Peyer's patch (tissue), 4 donors: ENCODE measurements around the gene PLA2G6. TPM values are rescaled to one million over a fixed set of nuclear protein-coding genes. Genes with fewer than 3 reads are reported as not detected.

Experiments used
- DNase-seq, 3 donors: peaks; one replicate each; pipeline ENCODE4 v3.0.0-alpha.2; 2017 to 2019
- H3K27ac ChIP-seq, 4 donors: fragments of 200-600 bp; sonication (generic); one replicate each; pipeline ENCODE4 v1.5.1; 2016 to 2019
- H3K27me3 ChIP-seq, 2 donors: fragments of 200-600 bp; sonication (generic); one replicate each; pipeline ENCODE4 v1.5.1; 2019
- H3K36me3 ChIP-seq, 3 donors: fragments of 200-600 bp; sonication (generic); one replicate each; pipeline ENCODE4 v1.5.1; 2016 to 2019
- H3K4me1 ChIP-seq, 4 donors: fragments of 200-600 bp; sonication (generic); one replicate each; pipeline ENCODE4 v1.5.1; 2016 to 2019
- H3K4me3 ChIP-seq, 4 donors: fragments of 200-600 bp; sonication (generic); 1 replicate in 3 of 4; 2 replicates in 1 of 4; pipeline ENCODE4 v1.5.1; 2016 to 2019; ENCODE audit warnings: mild to moderate bottlenecking in 1 of 4
- H3K9me3 ChIP-seq, 4 donors: fragments of 200-600 bp; sonication (generic); one replicate each; pipeline ENCODE4 v1.5.1; 2016 to 2019; ENCODE audit warnings: mild to moderate bottlenecking in 1 of 4
- CTCF ChIP-seq, 6 experiments: fragments of 450-650 bp in 4 of 6; fragments of 200-600 bp in 2 of 6; sonication (generic) in 1 of 6; IDR thresholded peaks; one replicate each; pipeline ENCODE4 v1.5.1; 2017 to 2019; ENCODE audit warnings: antibody characterized with exemption in 6 of 6, mild to moderate bottlenecking in 3 of 6, moderate library complexity in 1 of 6
- POLR2A ChIP-seq, 2 donors: fragments of 450-650 bp; IDR thresholded peaks; one replicate each; pipeline ENCODE4 v1.5.1; 2017; ENCODE audit warnings: antibody characterized with exemption in 2 of 2, mild to moderate bottlenecking in 2 of 2, moderate library complexity in 2 of 2
- total RNA-seq, 4 donors: library from RNA; depleted of rRNA; stranded (reverse); fragments of >200 nt; gene quantifications; one replicate each; pipeline ENCODE4 v1.1.0, GENCODE V29; 2016

PLA2G6 gene
- total RNA-seq, 4 donors from 2014 or later = 19.3 to 102 (median 60.6) TPM

- Histone ChIP-seq H3K4me3 (no peak overlapping the region), H3K4me1 (peaks cover 0 to 26% (median 0%) of the 10 kb centered on the region in 4 donors), H3K27ac (peak overlapping the region in 2 of 4 donors; percentile 5 to 97), H3K36me3 (peaks cover 0 to 6% (median 0%) of the 10 kb centered on the region in 3 donors), H3K27me3 (no peaks in the 10 kb centered on the region), H3K9me3 (no peaks in the 10 kb centered on the region)
- no peak for TF ChIP-seq CTCF (IDR thresholded peaks at IDR 0.05)
- TF ChIP-seq POLR2A (IDR thresholded peaks at IDR 0.05) = no peak
- no peak for DNase-seq
These were observed 74.6 kb downstream of the PLA2G6 start for GRCh38 chr22:38106814-38107578.

GRCh38 chr22:38104084-38104483 lies 77.5 kb downstream of the PLA2G6 start:
- no peak for DNase-seq
- TF ChIP-seq POLR2A (IDR thresholded peaks at IDR 0.05) = no peak
- TF ChIP-seq CTCF (IDR thresholded peaks at IDR 0.05) = peak in 3 of 6 experiments; percentile 18 to 34 (median 22)
- Histone ChIP-seq H3K36me3 (peaks cover 0 to 16% (median 0%) of the 10 kb centered on the region in 3 donors), H3K27ac (no peak overlapping the region), H3K4me1 (peaks cover 0 to 19% (median 0%) of the 10 kb centered on the region in 4 donors), H3K4me3 (no peak overlapping the region), H3K9me3 (no peaks in the 10 kb centered on the region), H3K27me3 (no peaks in the 10 kb centered on the region)

- Histone ChIP-seq H3K4me1 (peaks cover 0 to 19% (median 0%) of the 10 kb centered on the region in 4 donors), H3K4me3 (no peak overlapping the region), H3K36me3 (peaks cover 0 to 19% (median 0%) of the 10 kb centered on the region in 3 donors), H3K27me3 (no peaks in the 10 kb centered on the region), H3K27ac (no peak overlapping the region), H3K9me3 (no peaks in the 10 kb centered on the region)
- DNase-seq = no peak
- TF ChIP-seq POLR2A (IDR thresholded peaks at IDR 0.05) (no peak), CTCF (IDR thresholded peaks at IDR 0.05) (no peak)
These were observed 78.0 kb downstream of the PLA2G6 start for GRCh38 chr22:38103641-38104040.

- no peaks in the 10 kb centered on the region for H3K9me3 ChIP-seq
- H3K36me3 ChIP-seq = peaks cover 0 to 54% (median 0%) of the 10 kb centered on the region in 3 donors
- H3K4me1 ChIP-seq = peaks cover 0 to 7% (median 0%) of the 10 kb centered on the region in 4 donors
- no peaks in the 10 kb centered on the region for H3K27me3 ChIP-seq
- peak in 1 of 3 donors; percentile 32 for DNase-seq
- no peak for TF ChIP-seq CTCF (IDR thresholded peaks at IDR 0.05)
- no peak for TF ChIP-seq POLR2A (IDR thresholded peaks at IDR 0.05)
- H3K4me3 ChIP-seq = no peak overlapping the region
- H3K27ac ChIP-seq = no peak overlapping the region
These were observed 83.0 kb downstream of the PLA2G6 start for GRCh38 chr22:38098410-38099249.

- H3K36me3 ChIP-seq = peaks cover 0 to 62% (median 0%) of the 10 kb centered on the region in 3 donors
- DNase-seq = no peak
- no peak overlapping the region for H3K27ac ChIP-seq
- H3K4me1 ChIP-seq = peaks cover 0 to 7% (median 0%) of the 10 kb centered on the region in 4 donors
- H3K9me3 ChIP-seq = no peaks in the 10 kb centered on the region
- no peak overlapping the region for H3K4me3 ChIP-seq
- TF ChIP-seq POLR2A (IDR thresholded peaks at IDR 0.05) (no peak), CTCF (IDR thresholded peaks at IDR 0.05) (peak in 1 of 6 experiments; percentile 3)
- no peaks in the 10 kb centered on the region for H3K27me3 ChIP-seq
These were observed 83.8 kb downstream of the PLA2G6 start for GRCh38 chr22:38097557-38098409.
